H9 (cell line): ENCODE measurements around the gene ZSWIM3. TPM values are rescaled to one million over a fixed set of nuclear protein-coding genes. Genes with fewer than 3 reads are reported as not detected.
A peak's percentile ranks its signal among the peaks of the same experiment; 100 is the strongest.

Source experiments
- DNase-seq: peaks from one replicate; pipeline ENCODE4 v3.0.0-alpha.2; 2017
- H2AFZ ChIP-seq: one replicate; pipeline ENCODE4 v1.6.1; 2013; ENCODE audit warnings: mild to moderate bottlenecking, low read length, control low read depth, moderate library complexity
- H2AK5ac ChIP-seq: 2 replicates; pipeline ENCODE4 v1.6.1; 2013; ENCODE audit warnings: low read length, control low read depth, mixed read lengths; ENCODE audit not compliant: insufficient read length
- H2BK120ac ChIP-seq: one replicate; pipeline ENCODE4 v1.6.1; 2013; ENCODE audit warnings: low read depth, mild to moderate bottlenecking, low read length, control low read depth, inconsistent platforms; ENCODE audit not compliant: poor library complexity, severe bottlenecking
- H2BK12ac ChIP-seq: 2 replicates; pipeline ENCODE4 v1.6.1; 2013; ENCODE audit warnings: low read length, control low read depth, mixed read lengths, low read depth; ENCODE audit not compliant: insufficient read length
- H2BK15ac ChIP-seq: 2 replicates; pipeline ENCODE4 v1.6.1; 2013; ENCODE audit warnings: low read depth, low read length, control low read depth
- H2BK20ac ChIP-seq: one replicate; pipeline ENCODE4 v1.6.1; 2013; ENCODE audit warnings: low read depth, mild to moderate bottlenecking, low read length, control low read depth, inconsistent platforms; ENCODE audit not compliant: poor library complexity, severe bottlenecking
- H2BK5ac ChIP-seq: 2 replicates; pipeline ENCODE4 v1.6.1; 2013; ENCODE audit warnings: low read length, control low read depth, mixed read lengths; ENCODE audit not compliant: insufficient read length
- H3K14ac ChIP-seq: 2 replicates; pipeline ENCODE4 v1.6.1; 2013; ENCODE audit warnings: low read length, control low read depth; ENCODE audit not compliant: insufficient read depth
- H3K18ac ChIP-seq: 2 replicates; pipeline ENCODE4 v1.6.1; 2013; ENCODE audit warnings: low read depth, mild to moderate bottlenecking, mixed read lengths, low read length, control low read depth; ENCODE audit not compliant: insufficient read length
- H3K23ac ChIP-seq: 2 replicates; pipeline ENCODE4 v1.6.1; 2013; ENCODE audit warnings: low read length, control low read depth, mixed read lengths, low read depth; ENCODE audit not compliant: insufficient read length
- H3K23me2 ChIP-seq: 2 replicates; pipeline ENCODE4 v1.6.1; 2013; ENCODE audit warnings: low read depth, mild to moderate bottlenecking, mixed read lengths, low read length, control low read depth; ENCODE audit not compliant: insufficient read length, poor library complexity, severe bottlenecking
- H3K27ac ChIP-seq: 2 replicates; pipeline ENCODE4 v1.5.1; 2013; ENCODE audit warnings: low read length, control low read depth, mixed read lengths, low read depth; ENCODE audit not compliant: insufficient read length
- H3K27me3 ChIP-seq: 2 replicates; pipeline ENCODE4 v1.6.1; 2013; ENCODE audit warnings: low read length, control low read depth, inconsistent platforms; ENCODE audit not compliant: insufficient read depth
- H3K4ac ChIP-seq: 2 replicates; pipeline ENCODE4 v1.6.1; 2013; ENCODE audit warnings: low read depth, mild to moderate bottlenecking, control low read depth, inconsistent platforms, low read length, moderate library complexity
- H3K4me1 ChIP-seq: 2 replicates; pipeline ENCODE4 v1.6.1; 2013; ENCODE audit warnings: low read length, control low read depth, inconsistent platforms; ENCODE audit not compliant: insufficient read depth
- H3K4me2 ChIP-seq: 2 replicates; pipeline ENCODE4 v1.6.1; 2013; ENCODE audit warnings: low read length, control low read depth, mixed read lengths; ENCODE audit not compliant: insufficient read length, insufficient read depth
- H3K56ac ChIP-seq: 2 replicates; pipeline ENCODE4 v1.6.1; 2013; ENCODE audit warnings: low read depth, mild to moderate bottlenecking, mixed read lengths, low read length, control low read depth; ENCODE audit not compliant: insufficient read length
- H3K79me1 ChIP-seq: 2 replicates; pipeline ENCODE4 v1.6.1; 2013; ENCODE audit warnings: low read depth, mild to moderate bottlenecking, moderate library complexity, low read length, control low read depth, inconsistent platforms; ENCODE audit not compliant: insufficient read depth, poor library complexity, severe bottlenecking
- H3K79me2 ChIP-seq: 2 replicates; pipeline ENCODE4 v1.6.1; 2013; ENCODE audit warnings: low read length, control low read depth, inconsistent platforms; ENCODE audit not compliant: insufficient read depth
- H3K9ac ChIP-seq: 2 replicates; pipeline ENCODE4 v1.6.1; 2013; ENCODE audit warnings: low read length, control low read depth, mixed read lengths; ENCODE audit not compliant: insufficient read length; ENCODE audit errors: extremely low read depth
- H3K9me3 ChIP-seq: one replicate; pipeline ENCODE4 v1.6.1; 2013; ENCODE audit warnings: low read depth, low read length, inconsistent platforms; ENCODE audit not compliant: control insufficient read depth
- H3T11ph ChIP-seq: one replicate; pipeline ENCODE4 v1.6.1; 2013; ENCODE audit warnings: mild to moderate bottlenecking, low read length, control low read depth, inconsistent platforms
- H4K20me1 ChIP-seq: one replicate; pipeline ENCODE4 v1.6.1; 2013; ENCODE audit not compliant: control insufficient read depth, insufficient read length, insufficient read depth
- H4K5ac ChIP-seq: 2 replicates; pipeline ENCODE4 v1.6.1; 2013; ENCODE audit warnings: low read depth, mild to moderate bottlenecking, mixed read lengths, low read length, control low read depth; ENCODE audit not compliant: insufficient read length
- H4K8ac ChIP-seq: replicated peaks from 2 replicates; pipeline ENCODE4 v1.6.1; 2013; ENCODE audit warnings: low read length, control low read depth, mixed read lengths, low read depth; ENCODE audit not compliant: insufficient read length
- H4K91ac ChIP-seq: 2 replicates; pipeline ENCODE4 v1.6.1; 2013; ENCODE audit warnings: low read depth, mild to moderate bottlenecking, moderate library complexity, mixed read lengths, low read length, control low read depth; ENCODE audit not compliant: insufficient read length
- H3K27ac Mint-ChIP-seq, 3 experiments: 2 replicates in 2 of 3; 3 replicates in 1 of 3; pipeline ENCODE4 v1.8.0; 2020 to 2021; ENCODE audit warnings: mixed read lengths in 3 of 3, mild to moderate bottlenecking in 1 of 3, moderate library complexity in 1 of 3
- H3K27me3 Mint-ChIP-seq: 2 replicates; pipeline ENCODE4 v1.8.0; 2021; ENCODE audit warnings: low read depth, mild to moderate bottlenecking, moderate library complexity, mixed read lengths
- H3K36me3 Mint-ChIP-seq, 3 experiments: 2 replicates in 2 of 3; 3 replicates in 1 of 3; pipeline ENCODE4 v1.8.0; 2020 to 2021; ENCODE audit warnings: low read depth in 3 of 3, mixed read lengths in 3 of 3; ENCODE audit not compliant: insufficient read depth in 1 of 3
- H3K4me1 Mint-ChIP-seq, 2 experiments: 2 replicates each; pipeline ENCODE4 v1.8.0; 2020; ENCODE audit warnings: mixed read lengths in 2 of 2
- H3K4me3 Mint-ChIP-seq, 2 experiments: 2 replicates in 1 of 2; 3 replicates in 1 of 2; pipeline ENCODE4 v1.8.0; 2020 to 2021; ENCODE audit warnings: mild to moderate bottlenecking in 2 of 2, mixed read lengths in 2 of 2, moderate library complexity in 1 of 2
- H3K9me3 Mint-ChIP-seq, 2 experiments: 2 replicates in 1 of 2; 3 replicates in 1 of 2; pipeline ENCODE4 v1.8.0; 2020; ENCODE audit warnings: mild to moderate bottlenecking in 2 of 2, mixed read lengths in 2 of 2, moderate library complexity in 1 of 2
- WGBS: extraction: QIAGEN DNeasy Blood & Tissue Kit; methylation state at CpG from one replicate; pipeline ENCODE4 v1.1.7; 2013; ENCODE audit warnings: missing lambda C conversion rate, low lambda C conversion rate, mixed read lengths; ENCODE audit not compliant: insufficient read length; ENCODE audit errors: extremely low coverage; 5-methylcytosine and 5-hydroxymethylcytosine counted together
- total RNA-seq: library from RNA; stranded (reverse); gene quantifications from 2 replicates; pipeline ENCODE4 v1.2.1, GENCODE V29; 2021
- TF ChIP-seq, protein P1 (sequence below): fragments of 200-600 bp; sonication (generic); conservative IDR thresholded peaks from 3 replicates; pipeline ENCODE4 v1.8.0; 2021; ENCODE audit warnings: antibody characterized with exemption, mild to moderate bottlenecking

The ZSWIM3 gene
- total RNA-seq, 1 experiment from 2014 or later, result 8.0 TPM

DNA sequence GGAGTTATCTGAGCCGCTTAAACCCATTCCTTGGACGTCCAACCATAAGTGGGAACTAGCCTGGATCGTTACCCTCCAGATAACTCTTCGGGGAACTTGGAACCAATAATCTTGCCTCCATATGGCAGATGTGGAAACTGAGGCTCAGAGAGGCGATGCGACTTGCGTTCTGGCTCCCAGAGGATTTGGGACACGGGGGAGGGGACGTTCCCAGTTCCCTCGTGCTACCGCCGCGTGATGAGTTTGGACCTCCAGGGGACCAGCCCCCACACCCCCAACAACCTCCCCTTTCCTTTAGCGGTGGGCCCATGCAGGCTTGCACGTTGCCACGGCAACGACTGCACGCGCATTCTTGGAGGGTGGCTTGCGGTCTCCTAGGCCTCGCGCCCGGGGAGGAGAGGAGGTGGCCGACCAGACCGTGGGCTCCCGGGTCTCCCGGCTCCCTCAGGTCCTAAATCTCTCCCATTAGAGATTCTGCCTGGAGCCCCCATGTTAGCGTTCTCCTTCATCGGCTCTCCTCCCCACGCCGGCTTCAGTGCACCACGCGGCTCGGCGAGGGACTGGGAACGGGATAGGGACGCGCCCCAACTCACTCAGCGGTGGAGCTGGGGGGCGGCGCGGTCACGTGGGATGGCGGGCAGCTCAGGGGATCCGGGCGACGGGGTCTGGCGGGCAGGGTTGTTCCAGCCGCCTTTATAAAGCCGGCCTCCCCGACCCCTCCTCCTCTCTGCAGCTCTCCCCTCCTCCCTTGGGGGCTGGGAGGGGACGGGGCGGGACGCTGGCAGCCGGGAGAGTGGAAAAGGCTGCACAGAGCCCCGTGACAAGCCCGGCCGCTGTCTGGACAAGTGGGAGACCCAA is 54.3 kb downstream of the ZSWIM3 start, which contains the start of gene PLTP:
TSS of gene PLTP (minus strand) at position 670 of the 858 bp plus-strand sequence. CDS start 703 bp downstream, outside the sequence.
- DNase-seq, result peak; percentile 80
- Histone ChIP-seq H2BK12ac (no peak within 1 kb of the TSS), H2BK15ac (no peak within 1 kb of the TSS), H3K4me1 (no peaks in the 10 kb centered on the region), H4K8ac (no peak within 1 kb of the TSS), H4K91ac (no peak within 1 kb of the TSS), H2BK120ac (no peak within 1 kb of the TSS), H3K9me3 (no peaks in the 10 kb centered on the region), H3K23me2 (peaks cover 16% of the 10 kb centered on the region), H4K5ac (no peak within 1 kb of the TSS), H2AK5ac (no peak within 1 kb of the TSS), H3K4me2 (peak within 1 kb of the TSS; percentile 91), H3K14ac (peak within 1 kb of the TSS; percentile 62; the same call in 1 of the 2 replicates), H3K4ac (no peak within 1 kb of the TSS), H3T11ph (no peak within 1 kb of the TSS), H3K9ac (peak within 1 kb of the TSS; percentile 64), H2AFZ (no peak within 1 kb of the TSS), H3K79me1 (no peaks in the 10 kb centered on the region), H2BK20ac (no peak within 1 kb of the TSS), H3K27me3 (no peaks in the 10 kb centered on the region), H3K27ac (no peak within 1 kb of the TSS), H4K20me1 (no peaks in the 10 kb centered on the region), H3K79me2 (no peaks in the 10 kb centered on the region), H3K23ac (no peak within 1 kb of the TSS), H2BK5ac (no peak within 1 kb of the TSS), H3K18ac (peak within 1 kb of the TSS; percentile 54), H3K56ac (no peak within 1 kb of the TSS)
- Mint-ChIP-seq H3K4me3 (peak within 1 kb of the TSS; percentile 81 to 92), H3K9me3 (no peaks in the 10 kb centered on the region), H3K27ac (peak within 1 kb of the TSS; percentile 94 to 99 (median 99)), H3K27me3 (no peaks in the 10 kb centered on the region), H3K4me1 (peaks cover 6 to 16% of the 10 kb centered on the region in 2 experiments), H3K36me3 (peaks cover 21 to 28% (median 24%) of the 10 kb centered on the region in 3 experiments; a peak in 6 of 7 replicates)
- WGBS, result no CpG with 5 or more reads among the region's 58 CpGs
- TF ChIP-seq, protein P1, sequence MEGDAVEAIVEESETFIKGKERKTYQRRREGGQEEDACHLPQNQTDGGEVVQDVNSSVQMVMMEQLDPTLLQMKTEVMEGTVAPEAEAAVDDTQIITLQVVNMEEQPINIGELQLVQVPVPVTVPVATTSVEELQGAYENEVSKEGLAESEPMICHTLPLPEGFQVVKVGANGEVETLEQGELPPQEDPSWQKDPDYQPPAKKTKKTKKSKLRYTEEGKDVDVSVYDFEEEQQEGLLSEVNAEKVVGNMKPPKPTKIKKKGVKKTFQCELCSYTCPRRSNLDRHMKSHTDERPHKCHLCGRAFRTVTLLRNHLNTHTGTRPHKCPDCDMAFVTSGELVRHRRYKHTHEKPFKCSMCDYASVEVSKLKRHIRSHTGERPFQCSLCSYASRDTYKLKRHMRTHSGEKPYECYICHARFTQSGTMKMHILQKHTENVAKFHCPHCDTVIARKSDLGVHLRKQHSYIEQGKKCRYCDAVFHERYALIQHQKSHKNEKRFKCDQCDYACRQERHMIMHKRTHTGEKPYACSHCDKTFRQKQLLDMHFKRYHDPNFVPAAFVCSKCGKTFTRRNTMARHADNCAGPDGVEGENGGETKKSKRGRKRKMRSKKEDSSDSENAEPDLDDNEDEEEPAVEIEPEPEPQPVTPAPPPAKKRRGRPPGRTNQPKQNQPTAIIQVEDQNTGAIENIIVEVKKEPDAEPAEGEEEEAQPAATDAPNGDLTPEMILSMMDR, result no peak
